Lower leg skin (tissue), 3 donors: ENCODE data around the gene SKOR2.

Source experiments
- CTCF ChIP-seq, 3 donors: fragments of 450-650 bp; IDR thresholded peaks; one replicate each; pipeline ENCODE4 v1.5.1; 2016; ENCODE audit warnings: antibody characterized with exemption in 3 of 3, mild to moderate bottlenecking in 3 of 3, moderate library complexity in 2 of 3
- POLR2A ChIP-seq, 2 donors: fragments of 450-650 bp; IDR thresholded peaks; one replicate each; pipeline ENCODE4 v1.6.1; 2016 to 2017; ENCODE audit warnings: antibody characterized with exemption in 2 of 2, mild to moderate bottlenecking in 1 of 2, moderate library complexity in 1 of 2

- TF ChIP-seq POLR2A (IDR thresholded peaks at IDR 0.05) (no peak), CTCF (IDR thresholded peaks at IDR 0.05) (no peak)
These were observed 82.5 kb downstream of the SKOR2 start for GRCh38 chr18:47168913-47169312.
